Right lobe of liver (tissue), 6 donors: Measurements from ENCODE around the gene NFASC. TPM values are rescaled to one million over a fixed set of nuclear protein-coding genes. Genes with fewer than 3 reads are reported as not detected.

Experiments used
- ATAC-seq, 4 donors: fragments of 200-7000 bp; cut with Tn5 transposase; one replicate each; pipeline ENCODE4 v1.9.1; 2020; ENCODE audit warnings: mild to moderate bottlenecking in 4 of 4, moderate library complexity in 4 of 4
- DNase-seq, 3 donors: peaks; one replicate each; pipeline ENCODE4 v3.0.0-alpha.2; 2020
- H3K27ac ChIP-seq, 3 donors: fragments of 200-600 bp; one replicate each; pipeline ENCODE4 v1.8.0; 2022
- H3K27me3 ChIP-seq, 2 donors: fragments of 200-600 bp; one replicate each; pipeline ENCODE4 v1.8.0; 2022
- H3K36me3 ChIP-seq, 4 donors: fragments of 200-600 bp; sonication (generic) in 1 of 4; one replicate each; pipeline versions ENCODE4 v1.5.1 to v1.8.0; 2017 to 2022; ENCODE audit warnings: control low read depth in 1 of 4
- H3K4me1 ChIP-seq, 4 donors: fragments of 200-600 bp; sonication (generic) in 1 of 4; one replicate each; pipeline versions ENCODE4 v1.5.1 to v1.8.0; 2017 to 2022; ENCODE audit warnings: control low read depth in 1 of 4
- H3K4me3 ChIP-seq, 3 donors: fragments of 200-600 bp; one replicate each; pipeline ENCODE4 v1.8.0; 2022
- H3K9me3 ChIP-seq, 4 donors: fragments of 200-600 bp; sonication (generic) in 1 of 4; one replicate each; pipeline versions ENCODE4 v1.5.1 to v1.8.0; 2017 to 2022; ENCODE audit warnings: control low read depth in 1 of 4
- CTCF ChIP-seq, 4 donors: fragments of 200-600 bp in 3 of 4; fragments of 450-650 bp in 1 of 4; IDR thresholded peaks; one replicate each; pipeline versions ENCODE4 v1.5.1 to v1.8.0; 2016 to 2022; ENCODE audit warnings: antibody characterized with exemption in 4 of 4, mild to moderate bottlenecking in 2 of 4
- POLR2A ChIP-seq: fragments of 450-650 bp; IDR thresholded peaks from one replicate; pipeline ENCODE4 v1.6.1; 2017; ENCODE audit warnings: antibody characterized with exemption, mild to moderate bottlenecking
- WGBS: methylation state at CpG from one replicate; pipeline ENCODE4 v1.1.6; 2018; ENCODE audit warnings: low coverage, low lambda C conversion rate; ENCODE audit not compliant: insufficient coverage; ENCODE audit errors: missing lambda C conversion rate; 5-methylcytosine and 5-hydroxymethylcytosine counted together
- intact Hi-C, 2 donors: fragments of 100-400 bp; cut with DNase I; formaldehyde crosslinking; loops; one replicate each; pipeline versions ENCODE4 v1.11.2 to v1.14.1; 2022
- total RNA-seq, 6 experiments: library from RNA; depleted of rRNA in 2 of 6; stranded (reverse); fragments of >200 nt in 2 of 6; fragmentation: NEBNext Ultra II Directional in 3 of 6; extraction: Animal tissue kit (Norgen Biotek cat#: 25700) in 3 of 6; gene quantifications; one replicate each; pipeline versions ENCODE4 v1.1.0 to v1.2.4, GENCODE V29; 2016 to 2023
- donor health status: DM: no; HTN: yes; CAD: no.
- donor health status: DM: no; HTN: no; CAD: no.
- donor health status: DM: no; HTN: no; CAD: no.
- donor health status: DM: no; HTN: yes; CAD: no.
- donor health status: DM: no; HTN: yes; CAD: no.

The NFASC gene
- total RNA-seq, 6 experiments from 2014 or later, result 3.2 to 7.8 (median 5.6) TPM

GRCh38 chr1:205061227-205061626 lies 190.6 kb downstream of the NFASC start:
- Histone ChIP-seq H3K9me3 (no peaks in the 10 kb centered on the region), H3K27ac (no peak overlapping the region), H3K4me3 (no peak overlapping the region), H3K36me3 (no peaks in the 10 kb centered on the region), H3K27me3 (no peaks in the 10 kb centered on the region), H3K4me1 (no peaks in the 10 kb centered on the region)
- intact Hi-C loops, result loop anchor here (5.0 to 10.0 kb wide), 2 partner anchors 74 to 194 kb away; no protein-coding TSS in a partner anchor
- TF ChIP-seq POLR2A (no peak), CTCF (IDR thresholded peaks at IDR 0.05) (no peak)
- DNase-seq, result no peak
- ATAC-seq, result peak; percentile 31 to 60 (median 56)
- 100% methylated on average over 1 of the region's 14 CpGs for WGBS

- intact Hi-C loops, result loop anchor here (5.0 to 10.0 kb wide), 2 partner anchors 74 to 193 kb away; no protein-coding TSS in a partner anchor
- Histone ChIP-seq H3K27ac (no peak overlapping the region), H3K4me1 (no peaks in the 10 kb centered on the region), H3K27me3 (no peaks in the 10 kb centered on the region), H3K9me3 (no peaks in the 10 kb centered on the region), H3K4me3 (no peak overlapping the region), H3K36me3 (no peaks in the 10 kb centered on the region)
- DNase-seq, result peak in 2 of 3 donors; percentile 63 to 76
- peak; percentile 70 to 90 (median 87) for ATAC-seq
- TF ChIP-seq CTCF (IDR thresholded peaks at IDR 0.05) (peak; percentile 86 to 94 (median 88)), POLR2A (no peak)
- WGBS, result 16% methylated on average over 11 of the region's 13 CpGs
Observed at GRCh38 chr1:205061665-205062069, 191.0 kb downstream of the NFASC start.

- intact Hi-C loops, result loop anchor here (5.0 to 10.0 kb wide), 2 partner anchors 75 to 192 kb away; no protein-coding TSS in a partner anchor
- H3K9me3 ChIP-seq, result no peaks in the 10 kb centered on the region
- H3K36me3 ChIP-seq, result no peaks in the 10 kb centered on the region
Observed at GRCh38 chr1:205062319-205062718, 191.7 kb downstream of the NFASC start.

DNA sequence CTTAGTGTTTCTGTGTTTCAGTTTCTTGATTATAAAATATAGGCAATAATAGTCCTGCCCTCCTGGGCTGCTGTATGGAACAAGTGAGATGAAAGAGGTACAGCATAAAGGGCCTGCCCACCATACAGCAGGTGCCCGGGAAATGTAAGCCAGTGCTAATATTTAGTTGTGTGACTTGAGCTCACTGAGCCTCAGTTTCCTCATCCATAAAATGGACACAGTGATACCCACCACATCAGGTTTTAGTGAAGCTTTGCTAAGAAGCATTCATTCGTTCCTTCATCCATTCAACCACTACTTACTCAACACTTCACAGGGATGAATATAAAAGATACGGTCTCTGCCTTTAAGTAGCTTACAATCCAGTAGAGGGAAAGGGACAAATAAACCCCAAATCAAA lies 192.2 kb downstream of the NFASC start:
- intact Hi-C loops, result loop anchor here (5.0 to 10.0 kb wide), 2 partner anchors 76 to 192 kb away; no protein-coding TSS in a partner anchor

More at GRCh38 chr1:205062319-205062718, 191.7 kb downstream of the NFASC start:
- DNase-seq, result no peak
- ATAC-seq, result no peak
- H3K4me3 ChIP-seq, result no peak overlapping the region
- TF ChIP-seq CTCF (IDR thresholded peaks at IDR 0.05), result no peak
- TF ChIP-seq POLR2A, result no peak
- H3K27ac ChIP-seq, result no peak overlapping the region
- no peaks in the 10 kb centered on the region for H3K27me3 ChIP-seq
- H3K4me1 ChIP-seq, result no peaks in the 10 kb centered on the region
- no CpG with 5 or more reads among the region's 8 CpGs for WGBS

More for the DNA sequence above, 192.2 kb downstream of the NFASC start:
- no peak for ATAC-seq
- Histone ChIP-seq H3K4me1 (no peaks in the 10 kb centered on the region), H3K27me3 (no peaks in the 10 kb centered on the region), H3K36me3 (no peaks in the 10 kb centered on the region), H3K4me3 (no peak overlapping the region), H3K27ac (no peak overlapping the region), H3K9me3 (no peaks in the 10 kb centered on the region)
- DNase-seq, result no peak
- WGBS, result 56% methylated on average over 3 of the region's 3 CpGs
- TF ChIP-seq CTCF (IDR thresholded peaks at IDR 0.05), result no peak
- no peak for TF ChIP-seq POLR2A
